Endothelial cell of umbilical vein (primary cell): ENCODE data around the gene TSSC4. TPM values are rescaled to one million over a fixed set of nuclear protein-coding genes. Genes with fewer than 3 reads are reported as not detected.

Experiments
- BruUV-seq: library from RNA; stranded (reverse); fragments of 400-500 nt; replicated peaks from 2 replicates; lab custom pipeline; 2021; lab: Mats Ljungman, UMichigan
- CTCF ChIA-PET: fragments of 300-600, 350-600 bp; sonication (Branson Sonifier 250); formaldehyde crosslinking; loops from one replicate; lab custom pipeline; 2021; ENCODE audit warnings: antibody characterized with exemption, inconsistent platforms; lab: Charles Lee
- POLR2A ChIA-PET: fragments of 300-600, 350-600 bp; sonication (Branson Sonifier 250); formaldehyde crosslinking; loops from one replicate; lab custom pipeline; 2021; ENCODE audit warnings: antibody characterized with exemption, inconsistent platforms; lab: Charles Lee
- DNase-seq: peaks from one replicate; pipeline ENCODE4 v3.0.0-alpha.2; 2011; ENCODE audit warnings: low read depth, low spot score
- FAIRE-seq: peaks from 2 replicates; lab custom pipeline; 2011; peaks lifted over from hg19 to GRCh38; lab: Jason Lieb, UNC
- H2AFZ ChIP-seq: 2 replicates; pipeline ENCODE4 v1.6.0; 2012; ENCODE audit warnings: low read depth, low read length, control low read depth, inconsistent platforms
- H3K27ac ChIP-seq: 2 replicates; pipeline ENCODE4 v1.5.1; 2011; ENCODE audit warnings: low read depth, mild to moderate bottlenecking, control low read depth, low read length, moderate library complexity; ENCODE audit not compliant: insufficient read depth
- H3K27me3 ChIP-seq, 2 experiments: 2 replicates each; pipeline versions ENCODE4 v1.6.0 to v1.6.1; 2011; ENCODE audit warnings: low read length in 2 of 2, mixed read lengths in 1 of 2; ENCODE audit not compliant: control insufficient read depth in 2 of 2, insufficient read depth in 2 of 2
- H3K36me3 ChIP-seq, 2 experiments: 2 replicates in 1 of 2; 3 replicates in 1 of 2; pipeline ENCODE4 v1.5.1; 2011; ENCODE audit warnings: low read length in 2 of 2, mild to moderate bottlenecking in 1 of 2, moderate library complexity in 1 of 2; ENCODE audit not compliant: control insufficient read depth in 2 of 2, insufficient read depth in 2 of 2; ENCODE audit errors: extremely low read depth in 1 of 2
- H3K4me1 ChIP-seq: 3 replicates; pipeline ENCODE4 v1.5.1; 2011; ENCODE audit warnings: mild to moderate bottlenecking, low read length; ENCODE audit not compliant: control insufficient read depth, insufficient read depth; ENCODE audit errors: extremely low read depth
- H3K4me2 ChIP-seq: 2 replicates; pipeline ENCODE4 v1.6.1; 2011; ENCODE audit warnings: low read length, control low read depth, mixed read lengths; ENCODE audit not compliant: insufficient read depth
- H3K4me3 ChIP-seq, 3 experiments: fragments of 200-600 bp in 1 of 3; sonication (generic), shearing (Covaris generic) in 1 of 3; replicated peaks in 1 of 3; 2 replicates each; pipeline ENCODE4 v1.5.1; 2011 to 2016; ENCODE audit warnings: control low read depth in 3 of 3, low read length in 3 of 3, mild to moderate bottlenecking in 2 of 3, inconsistent platforms in 1 of 3, low read depth in 1 of 3, moderate library complexity in 1 of 3; ENCODE audit not compliant: insufficient read depth in 1 of 3
- H3K79me2 ChIP-seq: 2 replicates; pipeline ENCODE4 v1.6.0; 2012; ENCODE audit warnings: low read length, inconsistent platforms; ENCODE audit not compliant: control insufficient read depth, insufficient read depth
- H3K9ac ChIP-seq: replicated peaks from 2 replicates; pipeline ENCODE3; 2011; ENCODE audit warnings: low read length, control low read depth; ENCODE audit not compliant: insufficient read depth; ENCODE audit errors: extremely low read depth
- H3K9me1 ChIP-seq: replicated peaks from 3 replicates; pipeline ENCODE4 v1.6.0; 2011; ENCODE audit warnings: mild to moderate bottlenecking, low read length; ENCODE audit not compliant: control insufficient read depth, insufficient read depth; ENCODE audit errors: extremely low read depth
- H3K9me3 ChIP-seq: replicated peaks from 2 replicates; pipeline ENCODE4 v1.5.1; 2012; ENCODE audit warnings: low read length, inconsistent platforms; ENCODE audit not compliant: control insufficient read depth, insufficient read depth
- H4K20me1 ChIP-seq: replicated peaks from 2 replicates; pipeline ENCODE3; 2011; ENCODE audit warnings: mild to moderate bottlenecking, low read length; ENCODE audit not compliant: control insufficient read depth, insufficient read depth; ENCODE audit errors: extremely low read depth
- EZH2 ChIP-seq: IDR thresholded peaks from 2 replicates; pipeline ENCODE4 v1.6.1; 2012; ENCODE audit warnings: borderline replicate concordance, low read depth, mild to moderate bottlenecking, moderate library complexity, low read length, inconsistent platforms; ENCODE audit not compliant: severe bottlenecking
- FOS ChIP-seq: IDR thresholded peaks from 2 replicates; pipeline ENCODE4 v1.6.1; 2011; ENCODE audit warnings: mild to moderate bottlenecking, low read length, moderate library complexity, borderline replicate concordance; ENCODE audit not compliant: insufficient read depth
- GATA2 ChIP-seq: IDR thresholded peaks from 2 replicates; pipeline ENCODE4 v1.7.0; 2011; ENCODE audit warnings: low read depth, mild to moderate bottlenecking, moderate library complexity, mixed read lengths, low read length; ENCODE audit not compliant: insufficient read length, insufficient read depth
- JUN ChIP-seq: IDR thresholded peaks from 2 replicates; pipeline ENCODE4 v1.6.1; 2011; ENCODE audit warnings: borderline replicate concordance, low read depth; ENCODE audit not compliant: insufficient read length, insufficient read depth
- MYC ChIP-seq: IDR thresholded peaks from one replicate; pipeline ENCODE4 v1.6.1; 2011; ENCODE audit warnings: mild to moderate bottlenecking, low read depth, low read length
- POLR2A ChIP-seq: IDR thresholded peaks from 2 replicates; pipeline ENCODE4 v1.6.1; 2012; ENCODE audit warnings: low read depth, mild to moderate bottlenecking, control low read depth, low read length
- POLR2AphosphoS5 ChIP-seq: IDR thresholded peaks from 2 replicates; pipeline ENCODE4 v1.6.1; 2012; ENCODE audit warnings: low read depth, mild to moderate bottlenecking, control low read depth, low read length, moderate library complexity; ENCODE audit not compliant: insufficient read depth
- dilution Hi-C: fragments of 300-500 bp; cut with MboI; formaldehyde crosslinking; loops from one replicate; pipeline ENCODE4 v1.15.0; 2019; ENCODE audit warnings: low sequenced_read_pairs; ENCODE audit not compliant: extremely low pct_ligation_motif_present
- intact Hi-C: fragments of 100-400 bp; cut with micrococcal nuclease; formaldehyde crosslinking; loops from one replicate; pipeline ENCODE4 v1.10.0; 2022
- polyA plus RNA-seq, 4 experiments: library from polyadenylated mRNA; depleted of rRNA in 3 of 4; stranded (reverse) in 3 of 4; unstranded in 1 of 4; fragments of >200 nt; gene quantifications; 2 replicates each; pipeline versions ENCODE4 v1.2.1 to v1.2.3, GENCODE V29; 2011 to 2012; ENCODE audit warnings: missing spikeins in 1 of 4
- total RNA-seq: library from RNA; stranded (reverse); gene quantifications from 2 replicates; pipeline ENCODE4 v1.2.3, GENCODE V29; 2021
- TF ChIP-seq, protein P1 (sequence below): IDR thresholded peaks from 2 replicates; pipeline ENCODE4 v1.6.1; 2011; ENCODE audit not compliant: insufficient read depth, insufficient read length
- TF ChIP-seq, protein P2 (sequence below), 2 donors: IDR thresholded peaks; 1 replicate in 1 of 2; 2 replicates in 1 of 2; pipeline ENCODE4 v1.5.1; 2011; ENCODE audit warnings: low read length in 2 of 2, mild to moderate bottlenecking in 2 of 2, moderate library complexity in 2 of 2, control low read depth in 1 of 2, inconsistent platforms in 1 of 2, low read depth in 1 of 2; ENCODE audit not compliant: insufficient read depth in 1 of 2; ENCODE audit errors: extremely low read depth in 1 of 2

TSSC4 gene
- total and polyA plus RNA-seq, 2 donors (not counting 3 experiments of a cell fraction or from before 2014, with no cell fraction given): 42.7 to 59.6 TPM

DNA sequence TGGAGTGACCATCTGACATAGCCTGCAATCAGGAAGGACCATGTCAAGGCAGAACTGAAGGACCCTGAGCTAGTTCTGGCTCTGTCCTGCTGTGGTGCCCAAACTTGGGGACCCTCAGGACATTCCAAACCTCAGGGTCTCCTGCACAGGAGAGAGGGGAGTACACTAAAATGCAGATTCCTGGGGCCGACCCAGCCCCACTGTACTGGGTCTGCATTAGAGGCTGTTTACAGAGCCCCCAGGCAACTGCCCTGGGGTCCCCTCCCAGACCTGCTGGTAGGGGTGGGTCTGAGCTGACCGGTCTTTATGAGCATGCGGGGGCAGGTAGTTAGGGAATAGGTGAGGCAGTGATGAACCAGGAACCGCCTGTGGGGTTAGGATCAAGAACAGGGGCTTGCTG, 37.0 kb downstream of the TSSC4 start:
- BruUV-seq: no TSS peak
- ChIA-PET CTCF (interaction anchor here (1.2 to 1.4 kb wide), 3 partner anchors 17 to 95 kb away, joined by 3 to 7 read pairs (median 5); no protein-coding TSS in a partner anchor), POLR2A (no interaction called here)
- Histone ChIP-seq H3K9me1 (no peaks in the 10 kb centered on the region), H3K9ac (no peak overlapping the region), H3K27me3 (no peaks in the 10 kb centered on the region), H2AFZ (no peak overlapping the region), H4K20me1 (no peaks in the 10 kb centered on the region), H3K27ac (no peak overlapping the region), H3K4me1 (no peaks in the 10 kb centered on the region), H3K36me3 (no peaks in the 10 kb centered on the region), H3K9me3 (no peaks in the 10 kb centered on the region), H3K79me2 (no peaks in the 10 kb centered on the region), H3K4me2 (no peak overlapping the region), H3K4me3 (no peak overlapping the region)
- TF ChIP-seq JUN: no peak
- dilution Hi-C loops (no loop called here), intact Hi-C loops (no loop called here)
- DNase-seq (no peak), FAIRE-seq (no peak)

DNA sequence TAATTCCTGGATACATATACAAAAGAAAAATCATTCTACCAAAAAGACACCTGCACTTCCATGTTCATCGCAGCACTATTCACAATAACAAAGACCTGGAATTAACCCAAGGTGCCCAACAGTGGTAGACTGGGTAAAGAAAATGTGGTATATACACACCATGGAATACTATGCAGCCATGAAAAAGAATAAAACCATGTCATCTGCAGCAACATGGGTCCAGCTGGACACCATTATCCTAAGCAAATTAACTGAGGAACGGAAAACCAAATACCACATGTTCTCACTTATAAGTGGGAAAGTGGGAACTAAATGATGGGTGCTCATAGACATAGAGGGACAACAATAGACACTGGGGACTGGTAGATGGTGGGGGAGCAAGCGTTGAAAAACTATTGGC, 39.3 kb downstream of the TSSC4 start:
- Histone ChIP-seq H3K27ac (no peak overlapping the region), H3K79me2 (no peaks in the 10 kb centered on the region), H3K27me3 (peaks cover 2 to 8% of the 10 kb centered on the region in 2 experiments), H4K20me1 (no peaks in the 10 kb centered on the region), H3K4me2 (no peak overlapping the region), H3K9me1 (no peaks in the 10 kb centered on the region), H3K36me3 (no peaks in the 10 kb centered on the region), H3K4me1 (no peaks in the 10 kb centered on the region), H3K4me3 (no peak overlapping the region), H2AFZ (no peak overlapping the region), H3K9ac (no peak overlapping the region), H3K9me3 (no peaks in the 10 kb centered on the region)
- FAIRE-seq (no peak), DNase-seq (no peak)
- no peak for TF ChIP-seq EZH2
- TF ChIP-seq POLR2A: no peak
- TF ChIP-seq, protein P1, sequence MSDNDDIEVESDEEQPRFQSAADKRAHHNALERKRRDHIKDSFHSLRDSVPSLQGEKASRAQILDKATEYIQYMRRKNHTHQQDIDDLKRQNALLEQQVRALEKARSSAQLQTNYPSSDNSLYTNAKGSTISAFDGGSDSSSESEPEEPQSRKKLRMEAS: no peak
- TF ChIP-seq, protein P2, sequence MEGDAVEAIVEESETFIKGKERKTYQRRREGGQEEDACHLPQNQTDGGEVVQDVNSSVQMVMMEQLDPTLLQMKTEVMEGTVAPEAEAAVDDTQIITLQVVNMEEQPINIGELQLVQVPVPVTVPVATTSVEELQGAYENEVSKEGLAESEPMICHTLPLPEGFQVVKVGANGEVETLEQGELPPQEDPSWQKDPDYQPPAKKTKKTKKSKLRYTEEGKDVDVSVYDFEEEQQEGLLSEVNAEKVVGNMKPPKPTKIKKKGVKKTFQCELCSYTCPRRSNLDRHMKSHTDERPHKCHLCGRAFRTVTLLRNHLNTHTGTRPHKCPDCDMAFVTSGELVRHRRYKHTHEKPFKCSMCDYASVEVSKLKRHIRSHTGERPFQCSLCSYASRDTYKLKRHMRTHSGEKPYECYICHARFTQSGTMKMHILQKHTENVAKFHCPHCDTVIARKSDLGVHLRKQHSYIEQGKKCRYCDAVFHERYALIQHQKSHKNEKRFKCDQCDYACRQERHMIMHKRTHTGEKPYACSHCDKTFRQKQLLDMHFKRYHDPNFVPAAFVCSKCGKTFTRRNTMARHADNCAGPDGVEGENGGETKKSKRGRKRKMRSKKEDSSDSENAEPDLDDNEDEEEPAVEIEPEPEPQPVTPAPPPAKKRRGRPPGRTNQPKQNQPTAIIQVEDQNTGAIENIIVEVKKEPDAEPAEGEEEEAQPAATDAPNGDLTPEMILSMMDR (IDR thresholded peaks at IDR 0.05; ENCODE audit: extremely low read depth in 1 of 2, insufficient read depth in 1 of 2, low read depth in 1 of 2, low read length in 2 of 2): no peak
- no peak for TF ChIP-seq JUN
- no peak for TF ChIP-seq GATA2
- TF ChIP-seq FOS: no peak
- TF ChIP-seq MYC: no peak
- TF ChIP-seq POLR2AphosphoS5: no peak
- intact Hi-C loops: no loop called here
- dilution Hi-C loops: no loop called here
- no TSS peak for BruUV-seq
- ChIA-PET CTCF (no interaction called here), POLR2A (no interaction called here)
